ENCODE data around the gene GARS1.

GRCh38 chr7:30683306-30683705 lies 88.6 kb downstream of the GARS1 start:
- no peak for TF ChIP-seq LARP7 (IDR thresholded peaks at IDR 0.05)
- TF ChIP-seq FOXM1 (IDR thresholded peaks at IDR 0.05; ENCODE audit: low read depth): no peak
- no peak for TF ChIP-seq FOXM1 (CRISPR knock-in tag; IDR thresholded peaks at IDR 0.05; ENCODE audit: low read depth)
